GM12878 (cell line): Measurements from ENCODE around the gene BDKRB2. TPM values are rescaled to one million over a fixed set of nuclear protein-coding genes. Genes with fewer than 3 reads are reported as not detected.

Source experiments
- ATAC-seq: fragments of 200-7000 bp; cut with Tn5 transposase; 3 replicates; pipeline ENCODE4 v1.9.1; 2020; ENCODE audit warnings: mild to moderate bottlenecking, moderate library complexity
- BruUV-seq: library from RNA; stranded (reverse); fragments of 400-500 nt; replicated peaks from 2 replicates; lab custom pipeline; 2021; lab: Mats Ljungman, UMichigan
- CTCF ChIA-PET: fragments of 300-600 bp; sonication (Branson Sonifier 250); formaldehyde crosslinking; extraction: SDS; loops from one replicate; lab custom pipeline; 2021; ENCODE audit warnings: inconsistent platforms; lab: Yijun Ruan, JAX
- POLR2A ChIA-PET: fragments of 350-600 bp; formaldehyde crosslinking; extraction: SDS; loops from one replicate; lab custom pipeline; 2021; ENCODE audit warnings: inconsistent platforms; lab: Charles Lee
- RAD21 ChIA-PET: fragments of 300-600 bp; sonication (Branson Sonifier 250); formaldehyde crosslinking; loops from one replicate; lab custom pipeline; 2023; ENCODE audit warnings: antibody characterized with exemption; ENCODE audit not compliant: unreplicated experiment; lab: Charles Lee
- SMC1A ChIA-PET: fragments of 300-600 bp; sonication (Branson Sonifier 250); formaldehyde crosslinking; loops from one replicate; lab custom pipeline; 2023; ENCODE audit not compliant: unreplicated experiment, uncharacterized antibody; lab: Charles Lee
- DNase-seq: peaks from one replicate; pipeline ENCODE4 v3.0.0-alpha.2; 2011; ENCODE audit warnings: low read depth, low spot score
- FAIRE-seq: peaks from 3 replicates; lab custom pipeline; 2011; peaks lifted over from hg19 to GRCh38; lab: Jason Lieb, UNC
- H2AFZ ChIP-seq: 2 replicates; pipeline ENCODE4 v1.6.0; 2011; ENCODE audit warnings: low read depth, low read length, control low read depth; ENCODE audit not compliant: control insufficient read depth
- H3K27ac ChIP-seq: 2 replicates; pipeline ENCODE4 v1.5.1; 2011; ENCODE audit warnings: control low read depth; ENCODE audit not compliant: control insufficient read depth, insufficient read depth
- H3K27me3 ChIP-seq, 2 experiments: replicated peaks in 1 of 2; 2 replicates each; pipeline versions ENCODE4 v1.6.0 to v1.6.1; 2011; ENCODE audit warnings: low read length in 1 of 2; ENCODE audit not compliant: control insufficient read depth in 2 of 2, insufficient read depth in 2 of 2
- H3K36me3 ChIP-seq, 2 experiments: 2 replicates each; pipeline ENCODE4 v1.5.1; 2011; ENCODE audit warnings: low read length in 1 of 2; ENCODE audit not compliant: control insufficient read depth in 2 of 2, insufficient read depth in 2 of 2
- H3K4me1 ChIP-seq: 2 replicates; pipeline ENCODE4 v1.6.1; 2011; ENCODE audit warnings: mild to moderate bottlenecking, low read length, moderate library complexity, mixed read lengths; ENCODE audit not compliant: control insufficient read depth, insufficient read depth
- H3K4me2 ChIP-seq: 2 replicates; pipeline ENCODE4 v1.6.0; 2011; ENCODE audit warnings: control low read depth; ENCODE audit not compliant: control insufficient read depth, insufficient read depth
- H3K4me3 ChIP-seq: fragments of 200-600 bp; sonication (generic); 2 replicates; pipeline ENCODE4 v1.5.1; 2016
- H3K79me2 ChIP-seq: 2 replicates; pipeline ENCODE4 v1.6.0; 2011; ENCODE audit warnings: low read length; ENCODE audit not compliant: control insufficient read depth, insufficient read depth
- H3K9ac ChIP-seq: 2 replicates; pipeline ENCODE4 v1.8.0; 2011; ENCODE audit warnings: low read length, control low read depth, mixed read lengths; ENCODE audit not compliant: control insufficient read depth, insufficient read depth
- H3K9me3 ChIP-seq: replicated peaks from 3 replicates; pipeline ENCODE4 v1.5.1; 2011; ENCODE audit warnings: mild to moderate bottlenecking, low read length; ENCODE audit not compliant: control insufficient read depth, insufficient read depth
- H4K20me1 ChIP-seq: 2 replicates; pipeline ENCODE4 v1.6.0; 2011; ENCODE audit not compliant: control insufficient read depth, insufficient read depth
- CBX5 ChIP-seq: sonication (generic); IDR thresholded peaks from 2 replicates; pipeline ENCODE4 v1.6.1; 2016; ENCODE audit warnings: low read depth, moderate library complexity, mild to moderate bottlenecking, inconsistent platforms
- EP300 ChIP-seq, 2 experiments: fragments of 150-350 bp in 1 of 2; IDR thresholded peaks; 2 replicates each; pipeline ENCODE4 v1.6.1; 2011 to 2012; ENCODE audit warnings: low read depth in 2 of 2, low read length in 2 of 2, borderline replicate concordance in 1 of 2, improper control_type of control experiment in 1 of 2, inconsistent platforms in 1 of 2; ENCODE audit not compliant: control insufficient read depth in 1 of 2
- KAT2A ChIP-seq: conservative IDR thresholded peaks from 2 replicates; pipeline ENCODE4 v1.6.1; 2011; ENCODE audit warnings: low read depth, low read length; ENCODE audit not compliant: control insufficient read depth
- KDM1A ChIP-seq: fragments of 200-600 bp; sonication (generic); IDR thresholded peaks from 2 replicates; pipeline ENCODE4 v1.6.1; 2016; ENCODE audit warnings: borderline replicate concordance
- MTA2 ChIP-seq: fragments of 450-650 bp; IDR thresholded peaks from 2 replicates; pipeline ENCODE4 v1.6.1; 2016; ENCODE audit warnings: low read depth, mild to moderate bottlenecking, moderate library complexity
- NR2F1 ChIP-seq: fragments of 450-650 bp; conservative IDR thresholded peaks from 2 replicates; pipeline ENCODE4 v1.6.1; 2017; ENCODE audit warnings: mild to moderate bottlenecking
- SMAD1 ChIP-seq: fragments of 450-650 bp; IDR thresholded peaks from 2 replicates; pipeline ENCODE4 v1.6.1; 2018; ENCODE audit warnings: mild to moderate bottlenecking, low read depth; ENCODE audit not compliant: partially characterized antibody
- WGBS: methylation state at CpG from one replicate; pipeline ENCODE4 v1.1.6; 2016; ENCODE audit warnings: low lambda C conversion rate; ENCODE audit not compliant: insufficient replicate concordance, insufficient coverage; ENCODE audit errors: missing lambda C conversion rate; 5-methylcytosine and 5-hydroxymethylcytosine counted together
- in situ Hi-C: fragments of 300-500 bp; cut with MboI; formaldehyde crosslinking; loops from 9 replicates; pipeline ENCODE4 v1.14.3; 2018; ENCODE audit warnings: mixed read lengths
- intact Hi-C: fragments of 100-400 bp; cut with micrococcal nuclease; formaldehyde crosslinking; loops from one replicate; pipeline ENCODE4 v1.14.2; 2022; ENCODE audit not compliant: unreplicated experiment
- polyA plus RNA-seq, 11 experiments: library from polyadenylated mRNA; depleted of rRNA in 4 of 11; unstranded in 6 of 11; stranded (reverse) in 5 of 11; fragments of >200 nt; fragmentation: Nextera tagmentation in 4 of 11; fragmentation: Illumina TruSeq in 1 of 11; extraction: Ambion mirVana in 4 of 11; extraction: Trizol in 1 of 11; gene quantifications; 1 replicate in 1 of 11; 2 replicates in 10 of 11; pipeline versions ENCODE4 v1.2.1 to v1.2.3, GENCODE V29; 2011 to 2016; ENCODE audit warnings: inconsistent platforms in 2 of 11, missing spikeins in 2 of 11, low read depth in 1 of 11
- total RNA-seq, 4 experiments: library from RNA; depleted of rRNA in 3 of 4; stranded (reverse); fragments of >200 nt in 3 of 4; fragmentation: Illumina TruSeq in 1 of 4; extraction: Trizol in 1 of 4; gene quantifications; 2 replicates each; pipeline versions ENCODE4 v1.2.1 to v1.2.3, GENCODE V29; 2013 to 2021
- TF ChIP-seq, protein P1 (sequence below): fragments of 450-650 bp; IDR thresholded peaks from 2 replicates; pipeline ENCODE4 v1.6.1; 2016; ENCODE audit warnings: mild to moderate bottlenecking

The BDKRB2 gene
- total and polyA plus RNA-seq, 10 of the 15 experiments (the other 5 are each of a cell fraction or from before 2014, with no cell fraction given): 0.08 TPM; not detected in 9

DNA sequence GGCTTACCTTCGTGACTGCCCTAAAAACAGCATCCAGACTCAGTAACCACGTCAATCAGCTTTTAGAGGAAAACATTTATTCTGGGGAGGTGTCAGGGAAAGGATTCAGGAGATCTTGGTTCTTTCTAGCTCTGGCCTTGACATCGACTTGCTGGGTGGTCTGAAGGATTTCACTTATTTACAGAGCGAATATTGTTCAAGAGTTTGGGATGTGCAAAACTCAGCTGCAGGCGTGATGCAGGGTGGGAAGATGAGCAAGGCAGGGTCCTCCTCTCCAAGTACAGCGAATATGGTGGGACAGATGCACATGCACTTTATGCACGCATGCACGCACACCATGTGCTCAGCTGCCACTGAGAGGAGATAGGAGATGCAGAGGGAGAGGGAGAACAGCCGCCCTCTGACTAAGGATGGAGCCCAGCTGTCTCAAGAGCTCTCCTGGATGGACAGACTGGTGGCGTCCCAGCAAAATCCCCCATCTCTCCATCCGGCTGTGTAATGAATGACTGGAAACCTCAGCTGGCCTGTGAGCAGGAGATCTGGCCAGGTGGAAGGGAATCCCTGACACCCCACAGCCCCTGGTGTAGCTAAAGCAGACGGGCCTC, 27.0 kb downstream of the BDKRB2 start:
- FAIRE-seq (no peak), DNase-seq (no peak), ATAC-seq (no peak)
- RAD21 ChIA-PET: no interaction called here
- no peak overlapping the region for H2AFZ ChIP-seq
- SMC1A ChIA-PET: no interaction called here
- POLR2A ChIA-PET: no interaction called here
- no peaks in the 10 kb centered on the region for H4K20me1 ChIP-seq
- H3K79me2 ChIP-seq: no peaks in the 10 kb centered on the region
- TF ChIP-seq EP300 (IDR thresholded peaks at IDR 0.05; ENCODE audit: borderline replicate concordance in 1 of 2, control insufficient read depth in 1 of 2, low read depth in 2 of 2, low read length in 2 of 2) (no peak), MTA2 (no peak), NR2F1 (no peak), CBX5 (no peak), KDM1A (no peak), SMAD1 (no peak), KAT2A (no peak)
- TF ChIP-seq, protein P1, sequence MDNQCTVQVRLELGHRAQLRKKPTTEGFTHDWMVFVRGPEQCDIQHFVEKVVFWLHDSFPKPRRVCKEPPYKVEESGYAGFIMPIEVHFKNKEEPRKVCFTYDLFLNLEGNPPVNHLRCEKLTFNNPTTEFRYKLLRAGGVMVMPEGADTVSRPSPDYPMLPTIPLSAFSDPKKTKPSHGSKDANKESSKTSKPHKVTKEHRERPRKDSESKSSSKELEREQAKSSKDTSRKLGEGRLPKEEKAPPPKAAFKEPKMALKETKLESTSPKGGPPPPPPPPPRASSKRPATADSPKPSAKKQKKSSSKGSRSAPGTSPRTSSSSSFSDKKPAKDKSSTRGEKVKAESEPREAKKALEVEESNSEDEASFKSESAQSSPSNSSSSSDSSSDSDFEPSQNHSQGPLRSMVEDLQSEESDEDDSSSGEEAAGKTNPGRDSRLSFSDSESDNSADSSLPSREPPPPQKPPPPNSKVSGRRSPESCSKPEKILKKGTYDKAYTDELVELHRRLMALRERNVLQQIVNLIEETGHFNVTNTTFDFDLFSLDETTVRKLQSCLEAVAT: no peak
- H3K9me3 ChIP-seq: no peaks in the 10 kb centered on the region; the same call in 2 of the 3 replicates
- H3K4me2 ChIP-seq: no peak overlapping the region
- intact Hi-C loops (no loop called here), in situ Hi-C loops (no loop called here)
- CTCF ChIA-PET: interaction anchor here (0.9 kb wide), 1 partner anchor 10 kb away, joined by 3 read pairs; no protein-coding TSS in a partner anchor
- WGBS: 24% methylated on average over 10 of the region's 12 CpGs
- no peak overlapping the region for H3K9ac ChIP-seq
- no peak overlapping the region for H3K27ac ChIP-seq
- peaks cover 0 to 2% of the 10 kb centered on the region in 2 experiments; a peak in 2 of 4 replicates for H3K27me3 ChIP-seq
- no TSS peak for BruUV-seq
- H3K36me3 ChIP-seq: no peaks in the 10 kb centered on the region
- H3K4me1 ChIP-seq: no peaks in the 10 kb centered on the region
- no peak overlapping the region for H3K4me3 ChIP-seq
